ENCODE data around the gene RAB6B.

The RAB6B gene

DNA sequence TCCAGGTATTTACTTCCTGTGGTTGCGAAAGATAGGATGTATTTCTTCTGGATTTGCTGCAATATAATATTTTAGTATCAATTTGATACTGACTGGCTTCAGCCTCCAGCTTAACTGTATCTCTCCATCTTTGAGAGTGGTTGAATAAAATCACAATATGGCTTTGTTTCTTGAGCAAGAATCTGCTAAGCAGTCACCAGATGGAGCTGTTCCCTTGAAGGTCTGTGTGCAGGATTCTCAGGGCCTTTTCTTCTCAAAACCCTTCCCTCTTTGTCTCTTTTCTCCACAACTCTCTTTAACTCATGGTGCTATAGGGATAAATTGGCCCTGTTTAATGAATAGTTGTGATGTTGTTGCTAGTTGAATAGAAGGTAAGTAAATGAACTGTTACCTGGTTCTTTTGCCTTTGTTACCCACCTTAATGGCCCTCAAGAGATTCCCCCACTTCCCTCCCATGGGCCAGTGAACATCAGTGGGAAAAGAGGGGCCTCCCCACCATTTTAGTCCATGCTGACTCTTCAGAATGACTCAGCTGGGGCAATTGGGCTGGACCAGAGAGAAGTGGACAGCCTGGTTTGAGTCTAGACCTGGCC lies 34.8 kb upstream of the RAB6B start:
- no peak for DNase-seq (ENCODE audit: low read depth)

DNA sequence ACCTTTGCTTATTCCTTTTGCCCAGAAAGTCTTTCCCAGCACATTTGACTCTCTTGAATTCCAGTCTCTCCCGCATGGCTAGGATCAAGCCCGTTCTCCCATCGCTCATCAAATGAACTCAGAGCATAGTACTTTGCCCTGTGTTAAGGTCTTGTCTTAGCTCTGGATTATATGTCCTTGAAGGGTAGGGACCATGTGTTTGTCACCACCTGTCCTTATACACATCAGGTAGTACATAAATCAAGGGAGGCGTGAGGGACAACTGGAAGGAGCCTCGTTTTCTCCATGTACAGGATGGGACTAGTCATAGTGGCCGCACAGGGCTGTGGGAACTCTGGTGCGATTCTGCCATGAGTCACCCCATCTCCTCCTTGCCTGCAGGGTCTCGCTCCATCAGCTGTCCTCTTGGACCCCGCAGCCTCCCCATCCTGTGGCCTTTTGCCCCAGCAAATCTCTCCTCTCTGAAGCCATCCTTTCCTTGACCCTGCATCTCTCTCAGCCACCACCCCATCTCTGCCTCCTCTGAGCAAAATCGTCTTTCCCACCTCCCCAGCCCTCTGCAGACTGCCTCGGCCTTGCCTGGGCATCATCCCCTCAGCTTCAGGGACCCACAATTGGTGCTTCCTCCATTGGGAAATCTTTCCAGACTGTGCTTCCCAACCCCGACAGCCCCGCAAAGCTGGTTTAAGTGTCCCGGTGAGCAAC lies 33.4 kb upstream of the RAB6B start:
- DNase-seq (ENCODE audit: low read depth), result no peak

DNA sequence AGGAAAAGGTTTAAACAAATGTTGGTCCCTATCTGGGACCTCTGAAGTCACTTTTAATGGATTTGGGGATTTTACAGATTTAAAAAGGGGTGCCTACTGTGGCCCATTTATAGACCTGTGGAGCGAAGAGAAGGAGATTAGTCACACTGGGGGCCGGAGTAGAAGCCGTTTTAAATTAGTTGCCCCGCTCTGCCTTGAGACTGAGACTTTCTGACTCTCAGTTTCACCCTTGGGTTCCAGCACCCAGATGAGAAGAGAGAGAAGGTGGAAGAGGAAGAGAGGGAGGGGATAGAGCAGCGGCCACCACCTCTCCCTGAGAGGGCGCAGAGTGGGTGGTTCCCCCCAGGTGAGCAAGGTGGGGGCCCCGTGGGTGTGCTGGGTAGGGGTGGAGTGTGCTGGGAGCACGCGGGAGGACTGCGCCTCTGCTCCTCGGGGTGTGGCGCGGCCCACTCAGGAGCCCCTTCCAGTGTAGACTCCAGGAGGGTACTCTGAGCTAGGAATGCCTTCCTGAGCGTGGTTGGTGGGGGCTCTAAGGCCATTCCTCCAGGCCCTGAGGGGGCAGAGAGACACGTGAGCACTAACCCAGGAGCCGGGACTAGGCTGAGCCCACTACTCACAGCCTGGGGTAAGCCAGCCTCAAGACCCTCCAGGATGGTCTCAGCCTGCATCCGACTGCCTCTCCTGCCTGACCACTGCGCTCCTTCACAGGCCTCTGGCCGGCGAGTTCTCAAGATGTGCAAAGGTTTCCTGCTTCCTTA lies 32.6 kb upstream of the RAB6B start:
- no peak for DNase-seq (ENCODE audit: low read depth)

DNA sequence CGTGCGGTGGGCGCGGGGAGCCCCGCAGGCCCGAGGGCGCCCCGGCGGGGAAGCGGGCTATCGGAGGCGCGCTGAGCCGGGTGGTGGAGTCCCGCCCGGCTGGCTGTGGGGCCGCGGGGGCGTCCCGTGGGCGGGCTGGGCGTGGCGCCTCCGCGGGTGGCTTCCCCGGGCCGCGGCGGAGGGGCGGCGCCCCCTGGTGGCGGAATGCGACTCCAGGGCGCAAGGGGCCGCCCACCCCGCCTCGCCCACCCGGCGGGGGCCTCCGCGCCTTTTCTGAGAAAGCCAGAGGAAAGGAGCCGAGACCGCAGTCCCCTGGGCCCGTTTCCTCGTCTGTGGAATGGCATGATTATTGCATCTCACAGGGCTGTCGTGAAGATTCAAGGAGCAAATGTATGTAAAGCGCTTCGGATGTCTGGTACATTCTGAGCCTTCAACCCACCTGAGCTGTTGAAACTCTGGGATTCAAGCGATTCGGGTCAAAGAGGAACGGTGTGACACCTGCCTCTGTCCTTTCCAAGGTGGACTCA lies 31.9 kb upstream of the RAB6B start:
- DNase-seq (ENCODE audit: low read depth), result peak; percentile 64

DNA sequence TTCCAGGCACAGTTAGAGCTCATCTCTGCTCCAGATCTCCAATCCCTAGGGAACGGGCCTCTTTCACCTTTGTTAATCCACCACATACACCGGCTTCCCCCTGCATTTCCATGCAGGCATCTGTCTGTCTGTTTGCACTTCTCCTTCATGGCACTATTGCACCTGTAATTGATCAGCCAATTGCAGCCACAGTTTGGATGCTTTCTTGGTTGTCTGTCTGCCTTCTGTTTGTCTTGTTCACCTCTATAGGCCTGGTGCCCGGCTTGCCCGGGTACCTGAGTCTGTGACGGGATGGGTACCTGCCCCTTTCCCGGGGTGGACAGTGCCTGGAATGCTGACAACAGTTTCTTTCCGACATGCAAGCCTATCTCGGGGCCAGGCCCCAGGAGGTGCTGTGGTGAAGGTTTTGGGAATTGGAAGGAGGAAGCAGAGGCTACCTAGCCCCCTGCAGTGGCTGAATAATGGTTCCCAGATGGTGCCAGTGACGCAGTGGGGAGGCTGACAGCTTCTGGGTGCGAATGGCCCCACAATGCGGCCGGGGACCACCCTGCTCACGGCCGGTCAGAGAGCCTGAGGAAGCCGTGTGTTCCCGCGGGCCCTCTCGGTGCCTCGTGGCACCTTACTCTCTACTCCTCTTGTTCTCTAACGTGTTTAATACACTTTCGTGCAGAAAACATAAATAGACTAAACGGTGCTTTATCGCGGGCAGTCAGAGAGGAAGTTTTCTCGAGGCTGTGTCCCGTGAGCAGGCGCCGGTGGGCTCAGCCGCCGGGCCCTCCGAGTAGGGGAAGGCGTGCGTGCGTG lies 31.3 kb upstream of the RAB6B start:
- no peak for DNase-seq (ENCODE audit: low read depth)

DNA sequence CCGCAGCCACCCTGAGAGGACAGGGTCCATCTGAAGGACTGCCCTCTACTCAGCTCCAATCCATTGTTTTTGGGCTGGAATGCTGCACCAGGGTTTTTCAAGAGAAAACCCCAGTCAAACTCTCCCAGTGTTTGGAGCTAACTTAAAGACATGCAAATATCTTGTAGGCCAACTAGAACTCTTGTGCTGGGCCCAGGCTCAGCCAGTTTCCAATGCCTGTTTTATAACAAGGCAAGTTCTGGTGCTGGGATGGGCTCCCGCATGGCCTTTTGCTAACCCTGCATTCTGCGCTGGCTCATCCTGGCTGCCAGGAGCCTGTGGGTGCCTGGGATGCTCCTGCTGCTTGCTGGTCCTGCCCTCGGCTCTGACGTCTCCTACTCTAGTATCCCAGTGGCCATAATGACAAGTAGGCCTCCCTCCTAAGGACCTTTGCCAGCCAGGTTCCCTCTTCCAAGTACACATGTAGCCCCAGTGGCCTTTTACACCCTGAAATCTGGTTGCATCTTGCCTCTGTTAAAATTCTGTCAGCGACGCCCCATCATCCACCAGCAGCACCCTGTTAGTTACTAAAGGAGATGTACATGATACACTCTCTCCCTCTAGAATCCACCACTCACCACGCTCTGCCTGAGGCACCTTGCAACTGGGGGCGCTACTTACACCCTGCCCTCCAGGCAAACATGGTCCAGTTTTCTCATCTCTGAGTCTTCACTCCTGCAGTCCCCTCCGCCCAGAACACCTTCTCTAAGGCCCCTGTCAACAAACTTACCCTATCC lies 30.5 kb upstream of the RAB6B start:
- no peak for DNase-seq (ENCODE audit: low read depth)

DNA sequence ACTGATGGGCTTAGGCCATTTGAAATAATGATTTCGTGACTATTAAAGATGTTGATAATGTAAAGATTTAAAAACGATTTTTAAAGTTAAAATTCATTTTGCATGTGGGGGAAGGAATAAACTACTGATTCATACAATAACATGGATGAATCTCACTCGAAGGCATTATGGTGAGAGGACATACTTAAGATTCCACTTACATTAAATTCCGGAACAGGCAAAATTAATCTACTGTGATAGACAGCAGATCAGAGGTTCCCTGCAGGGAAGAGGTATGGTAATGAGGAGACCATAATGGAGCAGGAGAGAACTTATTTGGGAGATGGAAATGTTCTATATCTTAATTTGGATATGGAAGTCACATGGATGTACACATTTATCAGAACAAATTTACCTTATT lies 28.4 kb upstream of the RAB6B start:
- DNase-seq (ENCODE audit: low read depth), result no peak

DNA sequence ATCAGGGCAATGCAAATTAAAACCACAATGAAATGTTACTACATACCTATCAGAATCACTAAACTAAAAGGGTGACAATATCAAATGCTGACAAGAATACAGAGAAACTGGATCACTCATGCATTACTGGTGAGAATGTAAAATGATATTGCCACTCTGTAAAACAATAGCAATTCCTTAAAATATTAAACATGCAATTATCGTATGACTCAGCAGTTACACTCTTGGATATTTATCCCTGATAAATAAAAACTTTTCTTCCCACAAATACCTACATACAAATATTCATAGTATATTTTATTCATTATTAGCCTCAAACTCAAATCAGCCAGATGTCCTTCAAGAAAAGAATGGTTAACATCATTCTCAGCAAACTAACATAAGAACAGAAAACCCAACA lies 25.9 kb upstream of the RAB6B start:
- DNase-seq (ENCODE audit: low read depth), result no peak

DNA sequence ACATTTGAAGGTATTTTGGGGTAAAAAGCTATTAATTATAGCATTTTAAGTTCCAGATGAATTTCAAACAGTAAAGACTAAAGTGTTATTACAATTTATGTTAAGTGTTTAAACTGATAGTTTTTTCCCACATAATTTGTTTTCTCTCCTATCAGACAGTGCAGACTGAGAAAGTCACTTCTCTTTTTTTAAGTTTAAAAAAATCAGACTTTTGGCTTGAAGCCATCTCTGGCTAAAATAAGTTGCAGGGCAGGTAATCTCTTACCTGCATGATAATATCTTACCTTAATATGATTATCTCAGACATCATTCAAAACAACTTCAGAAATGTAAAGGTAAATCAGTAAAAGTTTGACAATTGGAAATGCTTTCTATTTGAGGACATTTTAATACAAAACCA lies 21.5 kb upstream of the RAB6B start:
- DNase-seq (ENCODE audit: low read depth), result no peak

DNA sequence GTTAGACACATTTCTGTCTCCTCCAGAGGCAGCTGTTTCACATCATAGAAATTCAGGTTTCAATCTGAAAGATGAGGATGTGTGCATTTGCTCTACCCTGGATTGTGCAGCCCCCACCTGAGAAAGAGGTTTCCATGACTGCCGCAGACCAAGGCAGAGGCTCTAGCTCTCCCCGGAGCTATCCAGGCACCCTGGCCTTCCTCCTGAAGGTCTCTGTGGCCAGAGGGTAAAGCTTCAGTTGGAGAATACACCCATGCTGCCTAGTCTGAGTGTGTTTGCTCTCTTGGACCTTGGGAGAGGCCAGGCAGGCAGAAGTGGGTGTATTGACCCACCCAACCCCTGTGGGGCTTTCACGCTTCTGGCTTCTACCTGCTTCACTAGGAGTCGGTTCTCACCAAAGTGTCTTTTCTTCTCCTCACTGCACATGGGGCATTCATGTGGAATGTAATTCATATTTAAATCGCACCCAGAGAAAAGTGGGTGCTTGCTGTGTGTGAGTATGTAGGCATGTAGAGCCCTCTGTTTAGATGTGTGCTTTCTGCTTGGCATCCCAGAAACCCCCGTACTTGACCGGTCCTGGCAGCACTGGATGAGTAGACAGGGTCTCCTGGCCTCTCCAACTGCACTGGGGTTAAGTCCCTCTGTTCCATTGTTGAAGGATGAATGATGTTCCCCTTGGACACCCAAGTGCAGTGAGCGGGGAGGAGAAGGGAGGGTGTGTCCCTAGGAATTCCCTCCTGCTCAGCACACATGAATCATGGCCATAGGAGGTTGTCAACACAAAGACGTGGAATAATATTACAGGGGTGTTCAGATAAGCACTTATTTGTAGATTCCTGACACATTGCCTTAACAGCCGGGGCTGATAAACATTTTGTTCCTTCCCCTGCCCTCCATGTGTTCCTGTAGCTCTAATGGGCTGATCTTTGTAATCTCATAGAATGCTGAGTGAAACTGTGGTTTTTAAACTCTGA lies 20.3 kb upstream of the RAB6B start:
- no peak for DNase-seq (ENCODE audit: low read depth)

DNA sequence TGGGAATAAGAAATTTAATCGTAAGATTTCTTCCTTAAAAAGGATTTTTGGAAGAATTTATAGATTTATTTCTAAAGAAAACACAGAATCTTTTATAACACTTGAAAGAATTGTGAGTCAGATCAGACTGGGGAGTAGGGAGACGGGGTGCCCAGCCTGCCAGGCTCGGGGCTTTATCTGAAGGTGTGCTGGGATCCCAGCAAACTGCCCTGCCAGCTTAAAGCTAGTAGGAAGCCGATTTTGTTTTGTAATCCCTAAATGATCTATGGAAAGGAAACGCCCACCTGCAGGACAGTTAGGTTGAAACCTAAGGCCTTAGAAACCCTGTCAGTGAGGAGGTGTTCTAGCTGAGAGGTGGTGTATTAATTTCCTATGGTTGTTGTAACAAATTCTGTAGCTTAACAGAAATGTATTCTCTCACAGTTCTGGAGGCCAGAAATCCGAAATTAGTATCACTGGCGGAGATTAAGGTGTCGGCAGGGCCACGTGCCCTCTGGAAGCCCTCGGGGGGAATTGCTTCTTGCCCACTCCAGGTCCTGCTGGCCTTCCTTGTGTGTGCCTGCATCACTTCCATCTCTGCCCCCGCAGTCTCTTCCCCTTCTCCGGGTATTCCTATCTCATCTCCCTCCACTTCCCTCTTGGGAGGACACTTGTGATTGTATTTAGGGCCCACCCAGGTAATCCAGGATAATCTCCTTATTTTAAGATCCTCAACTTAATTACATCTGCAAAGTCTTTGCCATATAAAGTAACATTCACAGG lies 19.3 kb upstream of the RAB6B start:
- DNase-seq (ENCODE audit: low read depth), result no peak

DNA sequence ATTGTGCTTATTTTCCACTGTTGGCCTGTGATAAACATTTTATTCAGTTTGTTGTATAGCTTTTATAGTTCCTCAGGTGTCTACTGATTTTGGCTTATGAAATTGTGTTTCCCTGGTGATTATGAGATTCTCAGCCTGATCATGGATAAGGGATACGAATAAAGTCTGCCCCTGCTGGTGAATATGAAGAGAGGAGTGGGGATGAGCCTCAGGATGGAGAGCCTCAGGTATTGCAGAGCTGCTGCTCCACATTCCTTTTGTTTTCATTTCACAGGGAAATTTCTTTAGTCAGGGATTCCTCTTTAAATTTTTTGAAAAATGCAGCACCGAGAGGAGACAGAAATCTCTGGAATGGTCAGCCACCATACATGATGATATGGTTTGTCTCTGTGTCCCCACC lies 14.7 kb upstream of the RAB6B start:
- DNase-seq (ENCODE audit: low read depth), result no peak

DNA sequence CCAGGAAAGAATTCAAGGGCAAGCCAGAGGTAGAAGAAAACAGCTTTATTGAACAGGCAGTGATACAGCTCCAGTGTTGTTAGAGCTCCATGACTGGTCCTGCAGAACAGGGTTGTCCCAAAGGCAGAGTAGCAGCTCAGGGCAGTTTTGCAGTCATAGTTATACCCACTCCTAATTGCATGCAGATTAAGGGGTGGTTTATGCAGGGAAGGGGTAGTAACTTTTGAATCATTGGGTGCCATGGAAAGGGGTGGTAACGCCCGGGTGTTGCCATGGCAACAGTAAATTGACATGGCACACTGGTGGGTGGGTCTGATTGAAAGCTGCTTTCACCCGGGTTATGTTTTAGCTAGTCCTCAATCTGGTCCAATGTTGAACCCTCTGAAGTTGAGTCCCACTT lies 9.7 kb upstream of the RAB6B start:
- DNase-seq (ENCODE audit: low read depth), result no peak

DNA sequence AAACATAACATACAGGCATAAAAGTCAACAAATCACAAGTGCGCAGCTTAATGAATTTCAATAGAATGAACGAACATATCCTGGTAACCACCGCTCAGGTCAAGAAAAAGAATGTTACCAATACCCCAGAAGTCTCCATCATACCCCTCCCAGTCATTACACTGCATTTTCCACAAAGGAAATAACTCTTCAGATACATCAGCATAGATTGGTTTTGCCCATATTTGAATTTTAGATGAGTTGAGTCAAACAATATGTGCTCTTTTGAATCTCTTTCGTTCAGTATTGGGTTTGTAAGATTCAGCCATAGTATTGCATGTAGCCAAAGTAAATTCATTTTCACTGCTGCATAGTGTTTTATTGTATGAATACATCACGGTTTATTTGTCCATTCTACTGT lies 6.2 kb upstream of the RAB6B start:
- DNase-seq (ENCODE audit: low read depth), result no peak

DNA sequence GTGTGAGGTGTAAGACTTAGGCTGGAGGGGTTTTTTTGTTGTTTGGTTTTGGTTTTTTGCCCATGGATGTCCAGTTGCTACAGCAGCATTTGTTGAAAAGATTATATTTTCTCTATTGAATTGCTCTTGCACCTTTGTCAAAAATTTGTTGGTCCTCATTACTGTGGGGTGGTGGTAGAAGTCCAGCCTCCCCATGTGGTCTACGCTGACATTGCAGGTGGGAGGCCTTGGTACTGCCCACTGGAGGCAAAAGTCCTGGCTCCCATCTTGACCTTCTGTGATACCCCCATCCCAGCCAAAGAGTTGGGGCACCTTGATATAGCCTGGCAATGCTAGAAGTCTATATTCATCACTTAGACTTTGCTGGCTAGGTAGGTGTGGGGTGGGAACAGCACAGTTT lies 5.4 kb upstream of the RAB6B start:
- no peak for DNase-seq (ENCODE audit: low read depth)

DNA sequence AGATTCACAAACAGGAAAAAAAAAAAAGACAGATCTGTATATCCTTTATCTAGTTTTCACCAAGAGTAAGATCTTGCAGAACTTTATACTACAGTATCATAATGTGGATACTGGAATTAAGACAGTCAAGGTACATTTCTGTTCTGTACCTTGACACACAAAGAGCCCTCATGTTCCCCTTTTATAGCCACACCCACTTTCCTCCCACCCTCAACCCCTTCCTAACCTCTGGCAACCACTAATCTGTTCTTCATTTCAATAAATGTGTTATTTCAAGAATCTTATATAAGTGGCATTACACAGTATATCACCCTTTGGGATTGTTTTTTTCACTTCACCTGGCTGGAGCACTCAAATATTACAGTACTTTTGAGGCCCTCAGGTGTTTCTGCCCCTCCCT lies 3.6 kb upstream of the RAB6B start:
- no peak for DNase-seq (ENCODE audit: low read depth)

DNA sequence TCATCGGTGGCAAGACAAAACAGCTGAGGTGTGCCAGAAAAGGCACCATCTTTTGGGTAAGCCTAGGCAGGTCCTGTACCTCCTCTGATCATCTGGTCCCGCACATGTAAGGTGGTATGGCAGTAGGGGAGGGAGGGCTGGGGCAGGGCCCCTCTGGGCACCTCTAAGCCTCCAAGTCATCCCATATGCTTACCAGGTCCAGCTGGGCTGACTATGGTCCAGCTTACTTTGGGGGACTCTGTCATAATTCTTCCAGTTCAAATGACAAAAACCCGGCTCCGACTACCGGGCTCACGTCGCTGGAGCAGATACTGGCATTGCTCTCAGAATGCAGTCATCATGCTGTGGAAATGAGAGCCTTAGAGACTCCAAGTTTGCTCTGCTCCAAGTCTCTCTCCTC lies 1.9 kb upstream of the RAB6B start:
- no peak for DNase-seq (ENCODE audit: low read depth)

DNA sequence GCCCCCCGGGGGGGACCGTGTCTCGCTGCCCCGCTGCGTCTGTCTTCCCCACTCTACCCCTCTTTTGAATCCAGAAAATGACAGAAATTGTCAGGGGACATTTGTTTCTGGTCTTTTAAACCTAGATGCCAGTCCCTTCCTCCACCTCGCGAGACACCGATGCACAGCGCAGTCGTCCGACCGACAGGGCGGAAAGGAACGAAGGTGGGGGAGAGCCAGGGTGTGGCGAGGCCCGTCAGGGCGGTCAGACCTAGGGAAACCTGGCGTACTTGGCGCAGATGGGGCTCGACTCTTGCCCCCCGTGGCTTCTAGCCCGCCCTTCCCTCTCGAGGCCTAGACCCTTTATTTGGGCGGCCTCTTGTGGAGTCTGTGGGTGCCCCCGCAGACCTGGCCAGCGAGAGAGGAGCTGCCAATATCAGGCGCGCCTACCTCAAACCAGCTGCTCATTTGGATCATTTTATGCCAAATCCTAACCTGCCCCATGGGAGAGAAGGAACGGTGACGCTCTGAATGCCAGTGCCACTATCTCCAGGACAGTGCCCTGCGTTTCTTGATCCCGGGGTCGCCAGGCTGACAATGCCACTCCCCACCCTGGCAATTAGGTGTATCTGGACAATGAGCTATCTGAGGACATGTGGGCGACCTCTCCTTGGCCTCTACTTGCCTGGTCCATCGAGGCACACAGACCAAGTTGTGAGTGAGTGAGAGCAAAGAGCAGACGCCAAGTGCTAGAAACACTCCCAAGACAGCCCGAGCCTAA lies 500 bp upstream of the RAB6B start:
- DNase-seq (ENCODE audit: low read depth), result no peak
